NOMO-1 (cell line): ENCODE measurements around the gene DLX6.
"Not testable (repeated sequence)": the region's sequence is repeated elsewhere in the genome, so short reads cannot be mapped to it uniquely, and the experiment has no call there.

Experiments
- DNase-seq, 2 experiments: peaks; one replicate each; lab custom pipeline; 2025; ENCODE audit not compliant: unreplicated experiment in 2 of 2; lab: John Stamatoyannopoulos, UW

Gene DLX6

DNA sequence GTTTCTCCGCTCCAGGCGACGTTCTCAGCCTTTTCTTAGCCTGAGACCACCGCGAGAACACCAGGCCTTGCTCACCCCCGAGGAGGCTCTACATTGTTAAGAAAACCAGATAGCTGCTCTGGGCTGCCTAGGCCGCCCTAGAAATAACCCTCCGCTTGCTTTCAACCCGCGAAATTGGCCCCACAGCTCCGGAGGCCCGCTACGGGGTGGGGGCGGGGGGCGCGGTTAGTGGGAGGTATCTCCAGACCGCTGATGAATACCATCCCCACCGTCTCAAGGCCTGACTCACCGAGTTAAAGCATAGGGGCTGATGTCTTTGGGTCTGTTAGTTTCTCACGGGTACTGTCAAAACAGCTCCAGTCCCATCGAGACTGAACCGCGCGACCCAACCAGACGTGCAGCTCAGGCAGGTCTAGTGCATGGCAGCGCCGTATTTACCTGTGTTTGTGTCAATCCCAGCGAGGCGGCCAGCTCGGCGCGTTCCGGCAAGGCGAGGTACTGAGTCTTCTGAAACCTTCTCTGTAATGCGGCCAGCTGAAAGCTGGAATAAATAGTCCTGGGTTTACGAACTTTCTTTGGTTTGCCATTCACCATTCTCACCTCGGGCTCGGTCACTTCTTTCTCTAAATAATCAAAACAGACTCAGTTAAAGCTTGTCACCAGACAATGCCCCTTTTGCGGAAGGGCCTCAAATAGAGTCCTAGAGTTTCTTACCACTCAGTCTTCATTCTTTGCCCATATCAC lies 16.6 kb downstream of the DLX6 start:
- no peak for DNase-seq

DNA sequence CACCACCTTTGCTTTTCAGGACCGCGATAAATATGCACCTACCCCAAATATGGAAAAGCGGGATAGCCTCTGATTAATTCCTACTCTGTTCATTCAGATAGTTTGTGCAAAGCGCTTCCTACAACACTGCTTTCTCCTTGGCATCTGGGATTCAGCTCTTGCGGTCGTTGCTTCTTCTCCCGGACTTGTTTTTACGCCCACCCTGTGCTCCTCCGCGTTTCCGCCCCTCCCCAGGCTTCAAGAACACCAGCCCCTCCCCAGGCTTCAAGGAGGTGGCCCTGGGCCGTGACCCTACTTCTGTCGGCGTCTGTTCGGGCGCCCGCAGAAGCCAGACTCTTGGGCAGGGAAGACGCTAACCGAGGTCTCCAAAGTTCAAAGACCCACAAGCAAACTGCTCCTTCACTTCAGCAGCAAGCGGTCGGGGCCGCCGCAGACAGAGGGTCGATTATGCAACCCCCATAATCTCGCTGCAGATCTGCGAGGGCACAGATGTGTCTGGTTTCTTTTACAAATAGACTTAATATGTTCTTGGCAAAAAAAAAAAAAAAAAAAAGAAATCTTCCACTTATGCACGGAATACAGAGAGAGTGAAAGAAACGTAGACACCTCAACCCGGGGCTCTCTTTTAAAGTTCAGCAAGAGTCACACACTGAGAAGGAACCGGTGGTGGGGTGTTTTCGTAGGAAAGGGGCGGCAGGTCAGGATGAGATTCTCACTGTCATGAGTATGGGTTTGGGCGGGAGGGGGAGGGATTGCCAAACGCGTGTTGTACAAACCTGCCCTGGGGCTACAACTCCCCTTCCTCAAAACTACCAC lies 17.3 kb downstream of the DLX6 start:
- DNase-seq: peak; percentile 65 to 84

DNA sequence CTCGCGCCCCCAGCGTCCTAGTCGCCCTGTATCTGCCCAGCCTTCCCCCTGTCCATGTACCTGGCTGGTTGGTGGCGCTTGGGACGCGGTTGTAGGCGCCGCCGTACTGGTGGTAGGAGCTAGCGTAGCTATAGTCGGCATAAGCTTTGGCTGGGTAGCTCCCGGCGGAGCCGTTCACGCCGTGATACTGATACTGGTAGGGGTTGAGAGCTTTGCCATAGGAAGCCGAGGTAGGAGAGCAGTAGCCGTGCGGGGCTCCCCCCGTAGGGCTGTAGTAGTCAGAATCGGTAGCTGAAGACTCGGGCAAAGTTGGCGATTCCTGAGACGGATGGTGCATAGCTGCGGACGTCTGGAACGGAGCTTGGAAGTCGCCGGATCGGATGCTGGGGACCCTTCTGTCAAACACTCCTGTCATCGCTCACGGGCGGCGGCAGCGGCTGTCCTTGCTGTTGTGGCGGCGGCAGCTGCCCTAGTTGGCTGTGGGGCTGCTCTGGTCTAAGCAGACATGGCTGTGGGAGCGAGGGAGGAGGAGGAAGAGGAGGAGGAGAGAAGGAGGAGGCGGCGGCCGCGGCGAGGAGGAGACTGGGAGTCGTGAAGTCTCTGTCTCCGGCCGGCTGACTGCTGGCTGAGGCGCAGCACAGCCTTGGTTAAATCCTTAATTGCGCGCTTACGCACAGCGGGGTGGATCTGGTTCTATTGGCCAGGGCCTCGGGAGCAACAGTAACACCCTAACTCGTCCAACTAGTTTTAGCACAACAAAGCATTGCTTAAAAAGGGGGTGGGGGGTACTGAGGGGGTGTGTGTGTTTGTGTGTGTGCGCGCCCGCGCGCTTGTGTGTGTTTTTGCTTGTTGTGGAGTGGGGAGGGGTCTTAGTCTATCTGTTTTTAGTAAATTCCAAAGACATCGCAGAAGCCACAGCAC lies 19.1 kb downstream of the DLX6 start, which contains the start of gene DLX5:
TSS of gene DLX5 (minus strand) at position 623 of the 921 bp plus-strand sequence. CDS start at position 415, 208 bp downstream.
- peak; percentile 90 for DNase-seq

DNA sequence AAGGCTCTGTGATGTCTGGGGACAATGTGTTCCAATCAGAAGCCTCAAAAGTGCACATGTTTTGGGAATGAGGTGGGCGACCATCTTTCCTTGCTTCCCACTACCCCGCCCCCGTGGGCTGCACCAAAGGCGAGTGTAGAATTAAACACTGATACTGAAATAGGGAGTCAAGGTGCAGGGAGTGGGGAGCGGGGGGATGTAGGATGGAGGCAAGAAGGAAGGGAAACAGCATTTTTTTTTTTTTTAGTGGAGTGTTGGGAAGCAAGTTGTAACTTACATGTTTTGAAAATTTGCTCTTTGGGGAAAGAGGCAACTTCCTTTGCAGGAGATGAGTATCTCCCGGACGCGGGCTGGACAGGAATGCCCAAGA lies 19.8 kb downstream of the DLX6 start:
- DNase-seq: no peak

DNA sequence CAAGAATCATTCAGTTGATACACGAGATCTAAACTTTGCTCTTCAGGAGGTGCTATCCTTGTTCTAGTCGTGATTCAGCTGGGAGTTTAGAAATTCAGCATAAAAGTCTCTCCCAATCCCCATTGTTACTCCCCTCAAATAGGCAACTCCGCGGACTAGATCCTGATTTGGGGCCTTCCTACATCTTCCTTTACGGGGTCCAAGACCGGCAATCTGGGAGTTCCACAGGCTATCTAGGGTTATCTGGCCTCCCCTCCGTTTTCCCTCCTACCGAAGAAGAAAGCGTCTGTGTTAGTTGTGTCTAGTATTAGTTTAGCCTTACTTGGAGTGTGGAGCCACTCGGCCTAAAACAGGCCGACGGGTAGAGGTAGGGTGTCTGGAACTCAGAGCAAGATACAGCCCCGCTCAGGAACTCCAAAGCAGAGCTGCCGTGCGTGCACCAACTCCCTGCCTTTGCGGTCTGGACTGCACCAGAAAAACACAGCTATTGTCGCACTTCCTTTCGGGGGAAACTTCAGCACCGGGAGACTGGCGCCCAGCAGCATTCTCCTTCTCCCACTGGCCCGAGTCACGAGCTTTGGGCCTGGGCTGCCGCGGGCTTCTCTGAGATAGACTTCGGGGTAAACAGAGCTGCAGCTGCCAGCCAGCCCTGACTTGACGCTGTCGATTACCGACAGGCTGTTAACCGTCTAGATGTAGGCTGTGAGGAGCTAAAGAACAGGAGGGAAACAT lies 20.8 kb downstream of the DLX6 start:
- peak; percentile 53 to 69 for DNase-seq

DNA sequence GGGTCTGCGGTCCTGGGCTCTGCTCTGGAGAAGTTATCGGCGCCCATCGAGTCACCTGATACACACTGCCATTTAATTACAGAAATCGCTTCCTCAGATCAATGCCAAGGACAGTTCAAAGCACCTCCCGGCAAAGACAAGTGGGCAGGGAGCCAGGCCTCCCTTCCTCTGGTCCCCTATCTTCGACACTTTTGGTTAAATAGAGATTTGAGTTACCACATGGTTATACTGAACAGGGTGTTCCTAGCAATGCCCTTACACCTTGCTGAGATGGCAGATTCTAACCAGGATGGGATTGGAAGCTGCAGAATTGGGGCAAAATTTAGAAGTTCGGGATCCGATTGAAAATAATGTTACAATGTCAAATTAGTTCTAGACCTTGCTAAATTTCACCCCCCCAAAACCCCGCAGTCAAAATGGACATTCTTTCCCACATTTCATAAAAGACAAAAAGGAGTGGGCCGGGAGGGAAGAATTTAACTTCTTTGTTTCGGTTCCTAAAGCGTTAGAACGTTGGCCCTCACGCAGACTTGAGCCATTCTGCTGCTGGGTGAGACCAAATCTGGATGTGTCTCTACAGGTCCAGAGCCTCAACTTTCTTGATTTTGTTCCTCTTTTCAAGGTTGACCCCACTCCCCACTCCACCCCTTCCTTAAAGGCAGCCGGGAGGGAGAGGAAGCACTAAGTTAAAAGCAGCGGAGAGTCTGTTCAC lies 21.5 kb downstream of the DLX6 start:
- DNase-seq: peak; percentile 99 to 100

DNA sequence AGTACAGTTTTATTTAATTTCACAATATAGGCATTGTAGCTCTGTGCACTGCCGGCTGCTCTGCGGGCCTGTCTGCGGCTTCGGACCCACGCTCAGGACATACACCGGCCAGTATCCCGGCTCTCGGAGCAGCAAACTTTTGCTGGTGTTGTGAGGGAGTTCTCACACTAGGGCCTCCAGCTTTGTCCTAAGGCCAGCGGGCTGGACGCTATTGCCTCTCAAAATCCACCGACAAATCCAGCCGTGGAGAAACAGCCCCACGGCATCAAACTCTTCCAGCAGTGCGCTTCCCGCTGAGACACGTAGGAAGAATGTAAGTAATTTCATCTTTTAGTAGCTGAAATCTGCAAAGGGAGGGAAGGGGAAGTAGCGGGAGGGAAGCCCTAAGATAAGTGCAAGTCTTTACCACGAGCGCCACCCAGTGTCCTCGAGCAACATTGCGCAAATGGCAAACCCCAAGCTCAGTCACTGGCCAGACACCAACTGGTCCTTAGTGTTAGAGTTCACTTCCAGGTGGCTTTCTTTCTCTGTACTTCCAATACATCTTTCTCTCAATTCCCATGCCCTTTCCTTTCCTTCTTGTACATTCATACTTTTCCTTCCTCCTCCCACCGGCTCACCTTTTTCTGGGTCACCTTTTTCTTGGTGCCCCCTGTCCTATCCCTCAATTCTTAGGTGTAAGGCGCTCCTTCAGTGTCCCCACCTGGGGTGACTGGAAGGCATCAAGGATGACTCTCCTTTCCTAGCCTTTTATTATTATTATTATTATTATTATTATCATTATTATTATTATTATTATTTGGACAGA lies 22.3 kb downstream of the DLX6 start:
- peak; percentile 97 to 99 for DNase-seq

DNA sequence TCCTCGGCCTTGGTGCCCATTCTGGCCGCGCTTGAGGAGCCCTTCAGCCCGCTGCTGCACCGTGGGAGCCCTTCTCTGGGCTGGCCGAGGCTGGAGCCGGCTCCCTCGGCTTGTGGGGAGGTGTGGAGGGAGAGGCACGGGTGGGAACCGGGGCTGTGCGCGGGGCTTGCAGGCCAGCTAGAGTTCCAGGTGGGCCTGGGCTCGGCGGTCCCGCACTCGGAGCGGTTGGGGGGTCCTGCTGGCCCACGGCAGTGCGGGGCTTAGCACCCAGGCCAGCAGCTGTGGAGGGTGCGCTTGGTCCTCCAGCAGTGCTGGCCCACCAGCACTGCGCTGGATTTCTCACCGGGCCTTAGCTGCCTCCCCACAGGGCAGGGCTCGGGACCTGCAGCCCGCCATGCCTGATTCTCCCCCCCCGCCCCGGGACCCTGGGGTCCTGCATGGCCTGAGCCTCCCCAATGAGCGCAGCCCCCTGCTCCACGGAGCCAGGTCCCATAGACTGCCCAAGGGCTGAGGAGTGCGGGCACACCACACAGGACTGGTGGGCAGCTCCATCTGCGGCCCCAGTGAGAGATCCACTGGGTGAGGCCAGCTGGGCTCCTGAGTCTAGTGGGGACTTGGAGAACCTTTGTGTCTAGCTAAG lies 29.0 kb downstream of the DLX6 start:
- DNase-seq: not testable (repeated sequence)

DNA sequence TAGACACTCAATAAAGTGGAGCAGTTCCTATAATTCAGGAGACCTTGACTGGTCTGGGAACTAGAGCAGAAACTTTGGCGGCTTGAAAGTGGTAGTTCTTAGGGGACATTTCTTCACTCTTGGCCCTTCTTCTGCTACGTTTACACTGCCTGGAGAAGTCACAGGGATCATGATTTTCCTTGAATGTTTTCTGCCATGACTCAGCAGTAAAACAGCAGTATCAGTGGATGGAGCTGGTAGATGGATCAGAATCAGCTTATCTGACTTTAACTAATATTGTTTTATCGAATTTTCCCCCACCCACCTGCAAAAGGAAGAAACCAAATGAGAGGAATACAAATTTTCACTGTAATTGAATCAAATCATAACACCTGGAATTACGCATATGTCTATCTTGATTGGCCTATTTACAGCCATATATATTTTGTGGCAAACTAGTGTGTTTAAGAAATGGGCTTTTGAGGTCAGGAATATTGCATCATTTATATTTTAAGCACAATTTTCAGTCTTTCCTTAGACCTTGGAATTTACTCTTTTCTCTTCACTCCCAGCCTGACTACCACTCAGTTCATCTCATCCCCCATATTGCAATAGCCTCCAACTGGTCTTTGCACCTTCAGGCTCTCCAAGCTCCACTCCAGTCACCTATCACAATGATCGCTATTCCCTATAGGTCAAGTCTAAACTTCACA lies 34.2 kb downstream of the DLX6 start:
- no peak for DNase-seq

DNA sequence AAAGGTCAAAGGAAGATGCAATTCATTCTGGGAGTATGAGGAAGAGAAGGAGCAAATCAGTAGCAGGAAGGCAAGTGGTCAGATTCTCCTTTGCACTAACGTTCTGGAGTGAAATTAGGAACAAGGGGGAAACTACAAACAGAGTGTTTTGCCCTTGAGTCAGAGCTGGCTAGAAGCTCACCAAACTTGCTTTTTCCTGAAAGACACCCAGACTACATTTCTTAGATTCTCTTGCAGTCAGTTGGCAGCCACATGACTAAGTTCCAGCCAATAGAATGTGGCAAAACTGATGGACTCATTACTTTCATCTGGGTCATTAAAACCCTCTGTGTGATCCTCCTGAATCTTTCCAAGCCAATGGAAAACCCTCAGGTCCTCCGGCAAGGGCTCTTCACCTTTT lies 37.9 kb downstream of the DLX6 start:
- no peak for DNase-seq
